Spleen (tissue), 11 donors: ENCODE results near the gene IGF2R. TPM values are rescaled to one million over a fixed set of nuclear protein-coding genes. Genes with fewer than 3 reads are reported as not detected.

Experiments used
- DNase-seq: peaks from one replicate; pipeline ENCODE4 v3.0.0-alpha.2; 2020
- H3K27ac ChIP-seq, 8 donors: fragments of 200-600 bp; sonication (generic) in 7 of 8; 1 replicate in 4 of 8; 2 replicates in 4 of 8; pipeline versions ENCODE4 v1.5.0 to v1.8.0; 2016 to 2021; ENCODE audit warnings: inconsistent platforms in 4 of 8, mild to moderate bottlenecking in 4 of 8, moderate library complexity in 1 of 8
- H3K27me3 ChIP-seq, 7 donors: fragments of 200-600 bp; sonication (generic) in 6 of 7; replicated peaks in 1 of 7; 1 replicate in 4 of 7; 2 replicates in 3 of 7; pipeline versions ENCODE4 v1.5.0 to v1.8.0; 2016 to 2021; ENCODE audit warnings: inconsistent platforms in 3 of 7, mild to moderate bottlenecking in 1 of 7
- H3K36me3 ChIP-seq, 6 donors: fragments of 200-600 bp; sonication (generic) in 5 of 6; 1 replicate in 4 of 6; 2 replicates in 2 of 6; pipeline versions ENCODE4 v1.5.0 to v1.8.0; 2016 to 2021; ENCODE audit warnings: inconsistent platforms in 2 of 6
- H3K4me1 ChIP-seq, 6 donors: fragments of 200-600 bp; sonication (generic) in 5 of 6; 1 replicate in 3 of 6; 2 replicates in 3 of 6; pipeline versions ENCODE4 v1.5.0 to v1.8.0; 2016 to 2021; ENCODE audit warnings: inconsistent platforms in 3 of 6
- H3K4me3 ChIP-seq, 8 donors: fragments of 200-600 bp; sonication (generic) in 7 of 8; 1 replicate in 4 of 8; 2 replicates in 4 of 8; pipeline versions ENCODE4 v1.5.0 to v1.8.0; 2016 to 2021; ENCODE audit warnings: inconsistent platforms in 4 of 8, mild to moderate bottlenecking in 4 of 8, moderate library complexity in 2 of 8
- H3K9me3 ChIP-seq, 8 donors: fragments of 200-600 bp; sonication (generic) in 7 of 8; 1 replicate in 4 of 8; 2 replicates in 4 of 8; pipeline versions ENCODE4 v1.5.0 to v1.8.0; 2016 to 2021; ENCODE audit warnings: inconsistent platforms in 4 of 8
- CTCF ChIP-seq, 11 experiments: fragments of 200-600 bp in 7 of 11; fragments of 450-650 bp in 4 of 11; sonication (generic) in 4 of 11; IDR thresholded peaks in 8 of 11; conservative IDR thresholded peaks in 3 of 11; 1 replicate in 7 of 11; 2 replicates in 4 of 11; pipeline versions ENCODE4 v1.4.0 to v1.8.0; 2016 to 2021; ENCODE audit warnings: antibody characterized with exemption in 11 of 11, inconsistent platforms in 4 of 11, mild to moderate bottlenecking in 1 of 11
- POLR2A ChIP-seq, 3 donors: fragments of 450-650 bp; IDR thresholded peaks; one replicate each; pipeline ENCODE4 v1.5.1; 2017; ENCODE audit warnings: antibody characterized with exemption in 3 of 3, mild to moderate bottlenecking in 1 of 3
- POLR2AphosphoS5 ChIP-seq, 3 donors: sonication (generic); formaldehyde crosslinking; IDR thresholded peaks; one replicate each; pipeline ENCODE4 v1.5.1; 2017; ENCODE audit warnings: antibody characterized with exemption in 3 of 3
- WGBS, 5 donors: extraction: QIAGEN DNeasy Blood & Tissue Kit in 3 of 5; methylation state at CpG; one replicate each; pipeline versions ENCODE4 v1.1.5 to v1.1.7; 2013 to 2018; 5-methylcytosine and 5-hydroxymethylcytosine counted together
- intact Hi-C: fragments of 100-400 bp; cut with DNase I; formaldehyde crosslinking; loops from one replicate; pipeline ENCODE4 v1.15.0; 2023; ENCODE audit warnings: low total_unique reads
- polyA plus RNA-seq, 3 donors: library from polyadenylated mRNA; stranded (reverse); fragments of 200-250 nt; gene quantifications; one replicate each; pipeline ENCODE4 v1.2.1, GENCODE V29; 2013
- total RNA-seq, 7 donors: library from RNA; depleted of rRNA in 3 of 7; stranded (reverse); fragments of >200 nt in 3 of 7; fragmentation: NEBNext Ultra II Directional in 4 of 7; extraction: Animal tissue kit (Norgen Biotek cat#: 25700) in 4 of 7; gene quantifications; one replicate each; pipeline versions ENCODE4 v1.1.0 to v1.2.1, GENCODE V29; 2016 to 2021
- donor health status: healthy with polysubstance abuse.
- donor health status: DM: no; HTN: no; CAD: no; lungs with moderate emphysema.
- donor health status: DM: no; HTN: no; CAD: no.
- donor health status: Bipolar disorder and iron deficiency.
- donor health status: healthy.
- donor health status: DM: no; HTN: no; CAD: no.
- donor health status: DM: yes; HTN: yes; CAD: no.

Gene IGF2R
- total and polyA plus RNA-seq, 10 donors = 6.9 to 193 (median 159) TPM

GRCh38 chr6:160102399-160102798 lies 133.5 kb downstream of the IGF2R start:
- no peak overlapping the region for H3K27ac ChIP-seq
- intact Hi-C loops = no loop called here
- H3K27me3 ChIP-seq = no peaks in the 10 kb centered on the region
- H3K4me1 ChIP-seq = peaks cover 0 to 29% (median 9%) of the 10 kb centered on the region in 6 donors
- TF ChIP-seq CTCF (IDR thresholded peaks at IDR 0.05 in 8 of 11, conservative IDR thresholded peaks at IDR 0.05 in 3 of 11) (no peak), POLR2A (IDR thresholded peaks at IDR 0.05) (no peak), POLR2AphosphoS5 (IDR thresholded peaks at IDR 0.05) (no peak)
- no peak overlapping the region for H3K4me3 ChIP-seq
- WGBS, 5 donors = 93 to 97% (median 95%) methylated on average over 16 of the region's 16 CpGs
- H3K36me3 ChIP-seq = peaks cover 0 to 100% (median 71%) of the 10 kb centered on the region in 6 donors
- H3K9me3 ChIP-seq = no peaks in the 10 kb centered on the region
- DNase-seq = no peak

GRCh38 chr6:160102956-160103824 lies 134.3 kb downstream of the IGF2R start:
- Histone ChIP-seq H3K36me3 (peaks cover 0 to 100% (median 67%) of the 10 kb centered on the region in 6 donors), H3K4me1 (peaks cover 0 to 29% (median 9%) of the 10 kb centered on the region in 6 donors), H3K27ac (no peak overlapping the region), H3K9me3 (no peaks in the 10 kb centered on the region), H3K27me3 (no peaks in the 10 kb centered on the region), H3K4me3 (no peak overlapping the region)
- intact Hi-C loops = no loop called here
- DNase-seq = peak; percentile 58
- WGBS, 5 donors = 83 to 93% (median 88%) methylated on average over 14 of the region's 14 CpGs
- TF ChIP-seq POLR2AphosphoS5 (IDR thresholded peaks at IDR 0.05) (no peak), POLR2A (IDR thresholded peaks at IDR 0.05) (no peak), CTCF (IDR thresholded peaks at IDR 0.05 in 8 of 11, conservative IDR thresholded peaks at IDR 0.05 in 3 of 11) (peak in 5 of 11 experiments; percentile 19 to 43 (median 37))

GRCh38 chr6:160103825-160104100 lies 134.9 kb downstream of the IGF2R start:
- 89 to 97% (median 91%) methylated on average over 7 of the region's 7 CpGs for WGBS, 5 donors
- peak; percentile 18 for DNase-seq
- no peak overlapping the region for H3K27ac ChIP-seq

More at GRCh38 chr6:160103825-160104100, 134.9 kb downstream of the IGF2R start:
- TF ChIP-seq POLR2AphosphoS5 (IDR thresholded peaks at IDR 0.05) (no peak), POLR2A (IDR thresholded peaks at IDR 0.05) (no peak), CTCF (IDR thresholded peaks at IDR 0.05 in 8 of 11, conservative IDR thresholded peaks at IDR 0.05 in 3 of 11) (no peak)
- Histone ChIP-seq H3K9me3 (no peaks in the 10 kb centered on the region), H3K36me3 (peaks cover 0 to 100% (median 62%) of the 10 kb centered on the region in 6 donors), H3K4me1 (peaks cover 0 to 29% (median 9%) of the 10 kb centered on the region in 6 donors), H3K4me3 (no peak overlapping the region), H3K27me3 (no peaks in the 10 kb centered on the region)
- intact Hi-C loops = no loop called here
